HEK293 (cell line): ENCODE data around the gene TIPRL.

ENCODE experiments used
- EGR2 ChIP-seq: fragments of 450-650 bp; formaldehyde crosslinking; IDR thresholded peaks from 2 replicates; pipeline ENCODE4 v1.5.1; 2016; ENCODE audit warnings: low read depth, missing biosample characterization, missing genetic modification characterization
- KLF10 ChIP-seq: fragments of 450-650 bp; IDR thresholded peaks from 2 replicates; pipeline ENCODE4 v1.5.1; 2018; ENCODE audit warnings: missing biosample characterization, mild to moderate bottlenecking, missing genetic modification characterization
- KLF7 ChIP-seq: fragments of 450-650 bp; formaldehyde crosslinking; IDR thresholded peaks from 2 replicates; pipeline ENCODE4 v1.5.1; 2016; ENCODE audit warnings: missing biosample characterization, missing genetic modification characterization, borderline replicate concordance
- PRDM1 ChIP-seq: fragments of 450-650 bp; formaldehyde crosslinking; IDR thresholded peaks from 2 replicates; pipeline ENCODE4; 2016; ENCODE audit warnings: missing biosample characterization, missing genetic modification characterization
- RBAK ChIP-seq: fragments of 450-650 bp; formaldehyde crosslinking; IDR thresholded peaks from 2 replicates; pipeline ENCODE4 v1.5.1; 2016; ENCODE audit warnings: missing biosample characterization, missing genetic modification characterization
- SALL2 ChIP-seq: fragments of 450-650 bp; formaldehyde crosslinking; IDR thresholded peaks from 2 replicates; pipeline ENCODE4 v1.5.0; 2017; ENCODE audit warnings: missing biosample characterization, mild to moderate bottlenecking, missing genetic modification characterization, borderline replicate concordance
- SP7 ChIP-seq: fragments of 450-650 bp; formaldehyde crosslinking; IDR thresholded peaks from 2 replicates; pipeline ENCODE4 v1.5.1; 2016; ENCODE audit warnings: missing biosample characterization, missing genetic modification characterization
- ZBTB1 ChIP-seq: fragments of 450-650 bp; formaldehyde crosslinking; IDR thresholded peaks from 2 replicates; pipeline ENCODE4 v1.5.1; 2016; ENCODE audit warnings: missing biosample characterization, missing genetic modification characterization
- ZBTB20 ChIP-seq: fragments of 450-650 bp; formaldehyde crosslinking; IDR thresholded peaks from 2 replicates; pipeline ENCODE4 v1.5.1; 2016; ENCODE audit warnings: missing biosample characterization, missing genetic modification characterization
- ZEB2 ChIP-seq: fragments of 450-650 bp; formaldehyde crosslinking; IDR thresholded peaks from 2 replicates; pipeline ENCODE4 v1.5.1; 2016; ENCODE audit warnings: missing biosample characterization, missing genetic modification characterization
- ZFP3 ChIP-seq: fragments of 450-650 bp; formaldehyde crosslinking; IDR thresholded peaks from 2 replicates; pipeline ENCODE4 v1.5.1; 2016; ENCODE audit warnings: low read depth, missing biosample characterization, missing genetic modification characterization
- ZNF202 ChIP-seq: fragments of 450-650 bp; formaldehyde crosslinking; IDR thresholded peaks from 2 replicates; pipeline ENCODE4 v1.5.1; 2016; ENCODE audit warnings: missing biosample characterization, missing genetic modification characterization, borderline replicate concordance
- ZNF221 ChIP-seq: fragments of 450-650 bp; formaldehyde crosslinking; IDR thresholded peaks from 2 replicates; pipeline ENCODE4 v1.5.1; 2017; ENCODE audit warnings: missing biosample characterization, missing genetic modification characterization, borderline replicate concordance
- ZNF335 ChIP-seq: fragments of 450-650 bp; formaldehyde crosslinking; conservative IDR thresholded peaks from 2 replicates; pipeline ENCODE4 v1.5.1; 2016; ENCODE audit warnings: missing biosample characterization, missing genetic modification characterization
- ZNF341 ChIP-seq: fragments of 450-650 bp; formaldehyde crosslinking; IDR thresholded peaks from 2 replicates; pipeline ENCODE4; 2016; ENCODE audit warnings: low read depth, missing biosample characterization, missing genetic modification characterization
- ZNF394 ChIP-seq: fragments of 450-650 bp; formaldehyde crosslinking; IDR thresholded peaks from 2 replicates; pipeline ENCODE4 v1.5.1; 2016; ENCODE audit warnings: missing biosample characterization, missing genetic modification characterization, mild to moderate bottlenecking, moderate library complexity, borderline replicate concordance
- ZNF473 ChIP-seq: fragments of 450-650 bp; formaldehyde crosslinking; IDR thresholded peaks from 2 replicates; pipeline ENCODE4 v1.5.1; 2017; ENCODE audit warnings: missing biosample characterization, missing genetic modification characterization
- ZNF501 ChIP-seq: fragments of 450-650 bp; formaldehyde crosslinking; IDR thresholded peaks from 2 replicates; pipeline ENCODE4 v1.5.1; 2016; ENCODE audit warnings: missing biosample characterization, missing genetic modification characterization
- ZNF558 ChIP-seq: fragments of 450-650 bp; formaldehyde crosslinking; IDR thresholded peaks from 2 replicates; pipeline ENCODE4 v1.5.1; 2016; ENCODE audit warnings: missing biosample characterization, missing genetic modification characterization
- ZNF600 ChIP-seq: fragments of 450-650 bp; formaldehyde crosslinking; IDR thresholded peaks from 2 replicates; pipeline ENCODE4 v1.5.1; 2016; ENCODE audit warnings: missing biosample characterization, missing genetic modification characterization
- ZNF621 ChIP-seq: fragments of 450-650 bp; formaldehyde crosslinking; IDR thresholded peaks from 2 replicates; pipeline ENCODE4 v1.5.1; 2017; ENCODE audit warnings: missing biosample characterization, missing genetic modification characterization
- ZNF624 ChIP-seq: fragments of 450-650 bp; formaldehyde crosslinking; IDR thresholded peaks from 2 replicates; pipeline ENCODE4 v1.5.1; 2017; ENCODE audit warnings: missing biosample characterization, missing genetic modification characterization
- ZNF785 ChIP-seq: fragments of 450-650 bp; formaldehyde crosslinking; IDR thresholded peaks from 2 replicates; pipeline ENCODE4 v1.5.1; 2016; ENCODE audit warnings: missing biosample characterization, missing genetic modification characterization
- ZNF792 ChIP-seq: fragments of 450-650 bp; formaldehyde crosslinking; IDR thresholded peaks from 2 replicates; pipeline ENCODE4 v1.5.1; 2016; ENCODE audit warnings: missing biosample characterization, missing genetic modification characterization
- TF ChIP-seq, protein P1 (sequence below): fragments of 450-650 bp; formaldehyde crosslinking; IDR thresholded peaks from 2 replicates; pipeline ENCODE4 v1.5.1; 2016; ENCODE audit warnings: missing biosample characterization, missing genetic modification characterization
- TF ChIP-seq, protein P2 (sequence below): fragments of 450-650 bp; formaldehyde crosslinking; IDR thresholded peaks from 2 replicates; pipeline ENCODE4 v1.5.1; 2016; ENCODE audit warnings: missing biosample characterization, missing genetic modification characterization
- TF ChIP-seq, protein P3 (sequence below): fragments of 450-650 bp; formaldehyde crosslinking; IDR thresholded peaks from 2 replicates; pipeline ENCODE4 v1.5.1; 2016; ENCODE audit warnings: missing biosample characterization, missing genetic modification characterization
- TF ChIP-seq, protein P4 (sequence below): fragments of 450-650 bp; formaldehyde crosslinking; IDR thresholded peaks from 2 replicates; pipeline ENCODE4 v1.5.1; 2016; ENCODE audit warnings: missing biosample characterization, missing genetic modification characterization
- TF ChIP-seq, protein P5 (sequence below): fragments of 450-650 bp; formaldehyde crosslinking; IDR thresholded peaks from 2 replicates; pipeline ENCODE4 v1.5.1; 2016; ENCODE audit warnings: missing biosample characterization, missing genetic modification characterization

TIPRL gene

DNA sequence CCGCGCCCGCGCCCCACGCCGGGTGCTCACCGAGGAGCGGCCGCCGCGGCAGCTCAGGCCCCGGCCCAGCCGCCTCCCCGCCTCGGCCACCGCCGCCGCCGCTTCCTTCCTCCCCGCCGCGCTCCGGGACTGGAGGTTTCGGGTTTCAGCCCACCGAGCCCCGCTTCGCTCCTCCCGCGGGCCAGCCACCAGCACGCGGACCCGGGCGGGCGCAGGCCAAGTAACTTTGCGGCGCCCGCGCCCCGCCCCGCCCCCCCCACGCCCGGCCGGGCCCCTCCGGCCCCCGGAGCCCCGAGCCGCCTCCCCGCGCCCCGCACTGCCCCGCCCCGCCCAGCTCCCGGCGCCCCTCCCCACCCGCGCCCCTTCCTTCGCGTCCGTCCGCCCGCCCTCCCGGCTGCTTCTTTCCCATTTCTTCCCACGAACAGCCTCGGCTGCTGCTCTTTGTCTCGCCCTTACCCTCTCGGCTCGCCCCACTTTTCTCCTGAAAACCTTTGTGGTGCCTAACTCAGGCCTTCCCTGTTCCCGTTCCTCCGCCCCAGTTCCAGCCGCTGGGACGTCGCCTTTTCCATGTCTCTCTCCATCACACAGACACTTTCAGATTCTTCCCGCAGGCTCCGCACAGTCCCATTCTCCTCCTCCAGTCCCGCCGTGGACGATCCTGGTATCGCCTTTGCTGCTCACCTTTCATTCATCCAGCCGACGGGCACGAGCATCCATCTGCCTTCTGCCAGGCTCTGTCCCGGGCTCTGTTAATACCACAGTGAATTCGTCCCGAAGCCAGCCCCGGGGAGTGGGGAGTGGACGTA is 41.9 kb upstream of the TIPRL start, which contains the start of gene GPR161 (continued):
- TF ChIP-seq ZBTB1 (tag by site-specific recombination), result no peak
- TF ChIP-seq ZEB2 (tag by site-specific recombination), result peak; percentile 54
- TF ChIP-seq ZNF341 (tag by site-specific recombination), result peak; percentile 98
- no peak for TF ChIP-seq RBAK (tag by site-specific recombination)
- TF ChIP-seq ZNF624 (tag by site-specific recombination), result no peak
- TF ChIP-seq, protein P1, sequence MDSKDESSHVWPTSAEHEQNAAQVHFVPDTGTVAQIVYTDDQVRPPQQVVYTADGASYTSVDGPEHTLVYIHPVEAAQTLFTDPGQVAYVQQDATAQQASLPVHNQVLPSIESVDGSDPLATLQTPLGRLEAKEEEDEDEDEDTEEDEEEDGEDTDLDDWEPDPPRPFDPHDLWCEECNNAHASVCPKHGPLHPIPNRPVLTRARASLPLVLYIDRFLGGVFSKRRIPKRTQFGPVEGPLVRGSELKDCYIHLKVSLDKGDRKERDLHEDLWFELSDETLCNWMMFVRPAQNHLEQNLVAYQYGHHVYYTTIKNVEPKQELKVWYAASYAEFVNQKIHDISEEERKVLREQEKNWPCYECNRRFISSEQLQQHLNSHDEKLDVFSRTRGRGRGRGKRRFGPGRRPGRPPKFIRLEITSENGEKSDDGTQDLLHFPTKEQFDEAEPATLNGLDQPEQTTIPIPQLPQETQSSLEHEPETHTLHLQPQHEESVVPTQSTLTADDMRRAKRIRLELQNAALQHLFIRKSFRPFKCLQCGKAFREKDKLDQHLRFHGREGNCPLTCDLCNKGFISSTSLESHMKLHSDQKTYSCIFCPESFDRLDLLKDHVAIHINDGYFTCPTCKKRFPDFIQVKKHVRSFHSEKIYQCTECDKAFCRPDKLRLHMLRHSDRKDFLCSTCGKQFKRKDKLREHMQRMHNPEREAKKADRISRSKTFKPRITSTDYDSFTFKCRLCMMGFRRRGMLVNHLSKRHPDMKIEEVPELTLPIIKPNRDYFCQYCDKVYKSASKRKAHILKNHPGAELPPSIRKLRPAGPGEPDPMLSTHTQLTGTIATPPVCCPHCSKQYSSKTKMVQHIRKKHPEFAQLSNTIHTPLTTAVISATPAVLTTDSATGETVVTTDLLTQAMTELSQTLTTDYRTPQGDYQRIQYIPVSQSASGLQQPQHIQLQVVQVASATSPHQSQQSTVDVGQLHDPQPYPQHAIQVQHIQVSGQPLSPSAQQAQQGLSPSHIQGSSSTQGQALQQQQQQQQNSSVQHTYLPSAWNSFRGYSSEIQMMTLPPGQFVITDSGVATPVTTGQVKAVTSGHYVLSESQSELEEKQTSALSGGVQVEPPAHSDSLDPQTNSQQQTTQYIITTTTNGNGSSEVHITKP (tag by site-specific recombination), result peak; percentile 94
- TF ChIP-seq KLF10, result no peak
- peak; percentile 86 for TF ChIP-seq PRDM1
- TF ChIP-seq ZNF473 (tag by site-specific recombination), result no peak
- peak; percentile 91 for TF ChIP-seq ZNF335 (tag by site-specific recombination)
- peak; percentile 99 for TF ChIP-seq ZBTB20 (tag by site-specific recombination)
- peak; percentile 89 for TF ChIP-seq ZNF600
- peak; percentile 27; the same call in 1 of the 2 replicates for TF ChIP-seq ZNF394 (tag by site-specific recombination)
- no peak; the same call in 1 of the 2 replicates for TF ChIP-seq EGR2 (tag by site-specific recombination)
- TF ChIP-seq KLF7, result 0 out of 2 replicates have a peak, but pooled peaks have one; percentile 54
- TF ChIP-seq SP7 (tag by site-specific recombination), result peak; percentile 54
- TF ChIP-seq ZNF221 (tag by site-specific recombination), result no peak
- TF ChIP-seq, protein P2, sequence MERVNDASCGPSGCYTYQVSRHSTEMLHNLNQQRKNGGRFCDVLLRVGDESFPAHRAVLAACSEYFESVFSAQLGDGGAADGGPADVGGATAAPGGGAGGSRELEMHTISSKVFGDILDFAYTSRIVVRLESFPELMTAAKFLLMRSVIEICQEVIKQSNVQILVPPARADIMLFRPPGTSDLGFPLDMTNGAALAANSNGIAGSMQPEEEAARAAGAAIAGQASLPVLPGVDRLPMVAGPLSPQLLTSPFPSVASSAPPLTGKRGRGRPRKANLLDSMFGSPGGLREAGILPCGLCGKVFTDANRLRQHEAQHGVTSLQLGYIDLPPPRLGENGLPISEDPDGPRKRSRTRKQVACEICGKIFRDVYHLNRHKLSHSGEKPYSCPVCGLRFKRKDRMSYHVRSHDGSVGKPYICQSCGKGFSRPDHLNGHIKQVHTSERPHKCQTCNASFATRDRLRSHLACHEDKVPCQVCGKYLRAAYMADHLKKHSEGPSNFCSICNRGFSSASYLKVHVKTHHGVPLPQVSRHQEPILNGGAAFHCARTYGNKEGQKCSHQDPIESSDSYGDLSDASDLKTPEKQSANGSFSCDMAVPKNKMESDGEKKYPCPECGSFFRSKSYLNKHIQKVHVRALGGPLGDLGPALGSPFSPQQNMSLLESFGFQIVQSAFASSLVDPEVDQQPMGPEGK (tag by site-specific recombination), result peak; percentile 57
- 0 out of 2 replicates have a peak, but pooled peaks have one; percentile 19 for TF ChIP-seq ZNF501
- no peak for TF ChIP-seq ZFP3 (tag by site-specific recombination)
- TF ChIP-seq, protein P3, sequence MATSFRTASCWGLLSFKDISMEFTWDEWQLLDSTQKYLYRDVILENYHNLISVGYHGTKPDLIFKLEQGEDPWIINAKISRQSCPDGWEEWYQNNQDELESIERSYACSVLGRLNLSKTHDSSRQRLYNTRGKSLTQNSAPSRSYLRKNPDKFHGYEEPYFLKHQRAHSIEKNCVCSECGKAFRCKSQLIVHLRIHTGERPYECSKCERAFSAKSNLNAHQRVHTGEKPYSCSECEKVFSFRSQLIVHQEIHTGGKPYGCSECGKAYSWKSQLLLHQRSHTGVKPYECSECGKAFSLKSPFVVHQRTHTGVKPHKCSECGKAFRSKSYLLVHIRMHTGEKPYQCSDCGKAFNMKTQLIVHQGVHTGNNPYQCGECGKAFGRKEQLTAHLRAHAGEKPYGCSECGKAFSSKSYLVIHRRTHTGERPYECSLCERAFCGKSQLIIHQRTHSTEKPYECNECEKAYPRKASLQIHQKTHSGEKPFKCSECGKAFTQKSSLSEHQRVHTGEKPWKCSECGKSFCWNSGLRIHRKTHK (tag by site-specific recombination), result no peak
- TF ChIP-seq ZNF621 (tag by site-specific recombination), result no peak
- TF ChIP-seq SALL2 (tag by site-specific recombination), result no peak
- no peak for TF ChIP-seq ZNF785 (tag by site-specific recombination)
- TF ChIP-seq, protein P4, sequence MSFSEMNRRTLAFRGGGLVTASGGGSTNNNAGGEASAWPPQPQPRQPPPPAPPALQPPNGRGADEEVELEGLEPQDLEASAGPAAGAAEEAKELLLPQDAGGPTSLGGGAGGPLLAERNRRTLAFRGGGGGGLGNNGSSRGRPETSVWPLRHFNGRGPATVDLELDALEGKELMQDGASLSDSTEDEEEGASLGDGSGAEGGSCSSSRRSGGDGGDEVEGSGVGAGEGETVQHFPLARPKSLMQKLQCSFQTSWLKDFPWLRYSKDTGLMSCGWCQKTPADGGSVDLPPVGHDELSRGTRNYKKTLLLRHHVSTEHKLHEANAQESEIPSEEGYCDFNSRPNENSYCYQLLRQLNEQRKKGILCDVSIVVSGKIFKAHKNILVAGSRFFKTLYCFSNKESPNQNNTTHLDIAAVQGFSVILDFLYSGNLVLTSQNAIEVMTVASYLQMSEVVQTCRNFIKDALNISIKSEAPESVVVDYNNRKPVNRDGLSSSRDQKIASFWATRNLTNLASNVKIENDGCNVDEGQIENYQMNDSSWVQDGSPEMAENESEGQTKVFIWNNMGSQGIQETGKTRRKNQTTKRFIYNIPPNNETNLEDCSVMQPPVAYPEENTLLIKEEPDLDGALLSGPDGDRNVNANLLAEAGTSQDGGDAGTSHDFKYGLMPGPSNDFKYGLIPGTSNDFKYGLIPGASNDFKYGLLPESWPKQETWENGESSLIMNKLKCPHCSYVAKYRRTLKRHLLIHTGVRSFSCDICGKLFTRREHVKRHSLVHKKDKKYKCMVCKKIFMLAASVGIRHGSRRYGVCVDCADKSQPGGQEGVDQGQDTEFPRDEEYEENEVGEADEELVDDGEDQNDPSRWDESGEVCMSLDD, result peak; percentile 46; the same call in 1 of the 2 replicates
- TF ChIP-seq, protein P5, sequence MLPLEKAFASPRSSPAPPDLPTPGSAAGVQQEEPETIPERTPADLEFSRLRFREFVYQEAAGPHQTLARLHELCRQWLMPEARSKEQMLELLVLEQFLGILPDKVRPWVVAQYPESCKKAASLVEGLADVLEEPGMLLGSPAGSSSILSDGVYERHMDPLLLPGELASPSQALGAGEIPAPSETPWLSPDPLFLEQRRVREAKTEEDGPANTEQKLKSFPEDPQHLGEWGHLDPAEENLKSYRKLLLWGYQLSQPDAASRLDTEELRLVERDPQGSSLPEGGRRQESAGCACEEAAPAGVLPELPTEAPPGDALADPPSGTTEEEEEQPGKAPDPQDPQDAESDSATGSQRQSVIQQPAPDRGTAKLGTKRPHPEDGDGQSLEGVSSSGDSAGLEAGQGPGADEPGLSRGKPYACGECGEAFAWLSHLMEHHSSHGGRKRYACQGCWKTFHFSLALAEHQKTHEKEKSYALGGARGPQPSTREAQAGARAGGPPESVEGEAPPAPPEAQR (tag by site-specific recombination), result no peak
- TF ChIP-seq ZNF558, result no peak
- TF ChIP-seq ZNF792 (tag by site-specific recombination), result no peak
- TF ChIP-seq ZNF202, result no peak
